Ecto neural progenitor cell (in vitro differentiated cells): ENCODE measurements around the gene SAMD4B.

Source experiments
- DNase-seq: peaks from one replicate; pipeline ENCODE4 v3.0.0-alpha.2; 2018; ENCODE audit warnings: low spot score

Gene SAMD4B

DNA sequence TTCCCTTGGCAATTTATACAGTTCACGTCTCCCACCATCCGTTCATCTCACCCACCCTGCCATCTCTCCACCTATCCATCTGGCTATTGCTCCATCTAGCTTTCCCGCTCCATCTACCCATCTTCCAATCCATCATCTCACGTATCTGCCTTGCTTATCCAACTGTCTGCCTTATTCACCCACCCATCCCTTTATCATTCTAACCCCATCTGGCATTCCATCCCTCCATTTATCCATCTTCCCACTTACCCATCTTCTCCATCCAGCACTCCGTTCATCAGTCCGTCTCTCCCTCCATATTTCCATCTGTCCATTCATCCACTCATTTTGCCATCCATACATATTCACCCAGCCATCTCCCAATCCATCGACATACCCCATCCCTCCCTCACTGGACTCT lies 83.5 kb downstream of the SAMD4B start:
- no peak for DNase-seq

DNA sequence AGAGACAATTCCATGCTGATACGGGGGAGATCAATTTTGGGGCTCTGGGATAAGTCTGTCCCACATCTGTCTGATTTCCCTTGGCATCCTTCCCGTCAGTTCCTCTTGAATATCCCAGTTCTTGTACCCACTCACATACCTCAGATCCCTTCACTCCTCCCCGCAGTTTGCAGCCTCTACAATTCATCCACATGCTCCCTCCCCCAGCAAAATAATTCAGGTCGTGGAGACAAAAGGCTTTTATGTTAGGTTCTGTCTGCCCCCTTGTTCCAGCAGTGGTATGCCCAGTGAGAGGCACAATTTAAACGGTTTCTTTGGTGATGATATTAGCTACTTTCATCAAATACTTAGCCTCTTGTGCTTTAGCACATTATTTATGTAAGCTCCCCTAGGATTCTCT lies 83.9 kb downstream of the SAMD4B start:
- DNase-seq: no peak

GRCh38 chr19:39427707-39428106 lies 85.5 kb downstream of the SAMD4B start:
- DNase-seq: no peak

- peak; percentile 87 for DNase-seq
These were observed 86.3 kb downstream of the SAMD4B start for GRCh38 chr19:39428283-39429112.

GRCh38 chr19:39430675-39431593 lies 88.7 kb downstream of the SAMD4B start:
- DNase-seq: no peak

GRCh38 chr19:39432677-39433025 lies 90.4 kb downstream of the SAMD4B start:
- no peak for DNase-seq

DNA sequence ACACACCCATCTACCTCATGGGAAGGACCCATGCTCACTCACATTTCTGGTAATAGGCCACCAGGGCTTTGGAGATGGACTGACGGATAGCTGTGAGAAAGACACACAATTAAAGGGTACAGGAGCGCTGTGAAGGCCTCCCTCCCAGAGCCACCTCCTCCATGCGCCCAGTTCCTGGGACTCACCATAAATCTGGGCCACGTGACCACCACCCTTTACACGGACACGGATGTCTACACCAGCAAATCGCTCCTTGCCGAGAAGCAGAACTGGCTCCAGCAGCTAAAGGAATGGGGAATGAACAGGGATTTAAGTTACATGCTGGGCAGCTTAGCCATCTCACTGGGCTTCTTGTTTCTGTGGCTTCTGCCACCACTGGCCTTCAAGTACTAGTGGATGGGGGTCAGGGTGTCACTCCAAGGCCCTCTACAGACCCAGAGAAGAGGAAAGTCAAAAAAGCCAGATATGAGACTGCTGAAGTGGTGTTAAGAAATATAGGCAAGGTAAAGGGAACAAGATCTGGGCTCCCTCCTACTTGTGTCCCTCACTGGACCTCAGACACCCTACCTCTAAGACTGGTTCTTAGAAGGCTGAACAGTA lies 91.4 kb downstream of the SAMD4B start:
- no peak for DNase-seq

GRCh38 chr19:39434123-39435076 lies 92.2 kb downstream of the SAMD4B start:
- DNase-seq: no peak
